DLD1 (cell line): ENCODE results near the gene CCNY.

Source experiments
- in situ Hi-C: cut with HindIII; loops from 2 replicates; pipeline ENCODE4 v1.10.0; 2017; ENCODE audit warnings: low sequenced_read_pairs

CCNY gene

DNA sequence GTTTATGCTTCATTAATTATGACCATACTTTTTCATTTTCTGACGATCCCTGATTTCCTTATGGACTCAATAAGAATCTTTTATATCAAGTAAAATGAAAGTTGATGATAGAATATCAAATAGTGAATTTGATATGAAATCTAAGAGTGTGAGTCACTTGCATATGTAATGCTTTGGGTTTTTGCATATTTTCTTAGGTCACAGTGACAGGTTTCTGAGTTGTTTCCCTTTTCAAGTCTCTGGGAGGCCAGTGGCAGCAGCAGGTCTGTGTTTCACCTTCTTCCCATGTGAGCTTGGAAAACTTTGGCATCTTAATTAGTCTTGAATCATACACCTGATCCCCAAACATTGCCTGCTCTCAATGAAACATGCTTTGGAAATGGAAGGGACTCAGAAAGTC is 234.1 kb downstream of the CCNY start:
- in situ Hi-C loops = no loop called here

DNA sequence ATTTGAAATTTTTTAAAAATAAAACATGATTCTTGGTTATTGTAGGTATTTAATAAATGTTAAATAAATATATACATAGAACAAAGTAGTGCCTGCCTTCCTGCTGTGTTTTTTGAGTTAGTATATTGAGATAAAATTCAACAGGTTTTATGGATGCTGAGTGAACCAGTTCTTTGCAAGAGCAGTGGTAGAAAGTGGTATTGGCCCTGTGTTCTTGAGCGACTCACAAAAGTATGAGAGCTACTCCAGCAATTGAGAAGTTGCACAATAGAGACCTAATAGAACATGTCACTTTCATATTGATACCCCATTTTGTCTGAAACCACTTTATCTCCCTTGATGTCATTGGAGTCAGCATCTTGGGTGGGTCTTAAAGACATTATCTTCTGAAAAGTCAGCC is 236.3 kb downstream of the CCNY start:
- in situ Hi-C loops = no loop called here

DNA sequence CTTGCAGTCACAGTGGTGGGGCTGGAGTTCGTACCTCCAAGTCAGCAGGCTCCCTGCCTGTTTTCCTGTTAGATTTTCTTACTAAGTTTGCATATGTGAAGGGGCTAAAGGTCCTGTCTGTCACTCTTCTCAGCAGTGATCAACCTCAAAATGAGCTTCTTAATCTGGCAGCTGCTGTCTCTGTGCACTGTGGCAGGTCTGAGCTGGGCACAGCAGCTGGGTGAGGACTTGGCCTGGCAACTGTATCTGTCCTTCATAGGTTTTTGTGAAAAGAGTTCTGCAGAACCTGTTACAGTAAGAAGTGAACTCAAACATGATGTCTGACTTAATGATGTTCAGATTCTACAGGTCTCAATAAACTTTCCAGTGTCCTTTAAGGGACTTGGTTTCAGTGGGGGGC is 237.5 kb downstream of the CCNY start:
- in situ Hi-C loops = no loop called here

DNA sequence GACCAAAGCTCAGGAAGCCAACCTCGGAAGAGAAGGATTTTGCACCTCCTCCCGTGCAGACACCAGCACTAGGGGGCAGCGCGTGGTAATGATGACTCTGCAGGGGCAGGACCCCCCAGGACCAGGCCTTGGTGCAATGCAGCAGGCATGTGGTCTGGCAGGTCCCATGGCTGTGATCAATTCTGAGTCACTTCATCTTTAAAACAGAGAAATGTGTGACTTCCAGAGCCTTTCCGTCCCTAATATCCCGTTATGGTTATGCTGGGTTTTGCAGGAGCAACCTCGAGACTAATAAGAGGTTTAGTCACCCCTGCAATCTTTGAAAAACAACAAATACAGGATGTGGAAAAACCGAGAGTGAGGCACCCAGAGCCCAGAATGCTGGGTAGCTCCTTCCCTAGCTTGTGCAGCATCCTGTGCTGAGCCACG is 238.6 kb downstream of the CCNY start:
- in situ Hi-C loops = no loop called here

DNA sequence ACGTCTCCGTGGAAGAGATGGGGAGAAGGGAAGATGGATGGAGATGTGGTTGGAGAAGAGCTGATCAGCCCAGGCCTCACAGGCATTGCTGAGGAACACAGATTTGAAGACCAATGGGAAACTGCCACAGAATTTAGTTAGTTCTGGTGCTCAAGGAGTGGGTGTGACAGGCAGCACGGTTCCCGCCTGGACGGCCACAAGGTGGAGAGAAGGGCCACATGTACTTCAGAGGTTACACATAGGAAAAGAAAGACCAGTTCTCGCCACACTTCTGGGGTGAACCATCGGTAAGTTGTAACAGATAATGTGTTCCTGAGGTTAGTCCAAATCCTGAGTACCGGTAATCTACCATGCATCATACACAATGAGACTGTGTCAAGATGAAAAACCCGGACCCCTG is 239.3 kb downstream of the CCNY start:
- in situ Hi-C loops = no loop called here

DNA sequence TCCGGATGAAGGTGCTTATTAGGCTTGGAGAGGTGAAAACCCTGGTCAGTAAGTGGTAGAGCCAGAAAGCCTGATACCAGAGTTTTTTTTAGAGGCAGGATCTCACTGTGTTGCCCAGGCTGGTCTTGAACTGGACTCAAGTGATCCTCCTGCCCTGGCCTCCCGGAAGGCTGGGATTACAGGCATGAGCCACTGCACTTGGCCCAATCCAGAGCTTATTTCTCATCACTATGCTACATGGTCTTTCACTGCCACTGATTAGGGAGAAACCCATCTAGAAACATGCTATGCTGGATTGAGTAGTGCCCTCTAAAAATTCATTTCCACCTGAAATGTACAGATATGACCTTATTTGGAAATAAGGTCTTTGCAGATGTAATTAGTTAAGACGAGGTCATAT is 240.4 kb downstream of the CCNY start:
- in situ Hi-C loops = no loop called here

DNA sequence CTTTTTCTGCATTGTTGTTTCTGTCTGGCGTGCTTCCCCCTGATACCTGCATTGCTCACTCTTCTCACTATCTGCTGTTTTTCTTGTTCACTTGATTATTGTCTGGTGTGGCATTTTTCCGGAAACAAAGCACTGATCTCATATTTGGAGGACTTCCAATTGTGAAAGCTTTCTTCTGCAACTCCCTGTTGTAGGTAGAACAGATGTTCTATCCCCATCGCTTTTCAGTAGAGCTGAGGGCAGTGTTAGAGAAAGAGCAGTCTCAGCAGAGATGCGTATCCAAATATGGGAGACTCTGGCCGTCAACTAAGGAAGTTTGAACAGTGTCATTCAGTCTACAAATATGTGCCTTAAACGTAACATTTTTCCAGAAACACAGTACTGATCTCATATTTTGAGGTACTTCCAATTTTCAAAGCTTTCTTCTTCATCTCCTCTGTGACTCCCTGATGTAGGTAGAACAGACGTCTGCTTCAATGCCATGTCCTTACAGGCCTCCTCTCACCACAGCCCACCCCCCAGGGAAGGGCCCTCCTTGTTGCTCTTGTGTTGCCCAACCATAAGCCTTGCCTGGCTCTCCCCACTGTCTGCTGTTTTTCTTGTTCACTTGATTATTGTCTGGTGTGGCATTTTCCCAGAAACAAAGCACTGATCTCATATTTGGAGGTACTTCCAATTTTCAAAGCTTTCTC is 241.8 kb downstream of the CCNY start:
- in situ Hi-C loops = no loop called here

DNA sequence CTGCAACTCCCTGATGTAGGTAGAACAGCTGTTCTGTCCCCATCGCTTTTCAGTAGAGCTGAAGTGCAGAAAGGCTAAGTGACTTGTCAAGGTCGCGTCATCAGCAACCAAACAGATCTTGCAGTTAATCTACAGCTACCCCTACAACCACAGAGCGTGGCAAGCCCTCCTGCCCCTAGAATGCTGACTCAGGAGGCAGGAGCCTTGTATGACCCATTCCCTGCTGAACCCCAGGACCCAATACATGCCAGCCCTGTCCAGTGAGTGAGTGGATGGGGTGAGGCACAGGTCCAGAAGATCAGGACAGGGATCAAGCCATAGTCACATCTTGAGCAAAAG is 242.3 kb downstream of the CCNY start:
- in situ Hi-C loops = no loop called here

DNA sequence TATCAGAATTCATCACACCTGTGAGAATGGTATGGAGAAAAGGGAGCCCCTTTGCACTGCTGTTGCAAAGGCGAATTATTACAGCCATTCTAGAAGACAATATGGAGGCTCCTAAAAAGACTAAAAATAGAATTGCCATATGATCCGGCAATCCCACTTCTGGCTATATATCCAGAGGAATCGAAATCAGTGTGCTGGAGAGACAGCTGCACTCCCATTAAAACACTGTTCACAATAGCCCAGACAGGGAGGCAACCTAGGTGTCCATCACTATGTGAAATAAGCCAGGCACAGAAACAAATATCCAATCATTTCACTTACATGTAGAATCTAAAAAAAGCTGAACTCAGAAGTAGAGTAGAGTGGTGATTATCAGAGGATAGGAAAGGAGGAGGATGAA is 242.8 kb downstream of the CCNY start:
- in situ Hi-C loops = no loop called here

DNA sequence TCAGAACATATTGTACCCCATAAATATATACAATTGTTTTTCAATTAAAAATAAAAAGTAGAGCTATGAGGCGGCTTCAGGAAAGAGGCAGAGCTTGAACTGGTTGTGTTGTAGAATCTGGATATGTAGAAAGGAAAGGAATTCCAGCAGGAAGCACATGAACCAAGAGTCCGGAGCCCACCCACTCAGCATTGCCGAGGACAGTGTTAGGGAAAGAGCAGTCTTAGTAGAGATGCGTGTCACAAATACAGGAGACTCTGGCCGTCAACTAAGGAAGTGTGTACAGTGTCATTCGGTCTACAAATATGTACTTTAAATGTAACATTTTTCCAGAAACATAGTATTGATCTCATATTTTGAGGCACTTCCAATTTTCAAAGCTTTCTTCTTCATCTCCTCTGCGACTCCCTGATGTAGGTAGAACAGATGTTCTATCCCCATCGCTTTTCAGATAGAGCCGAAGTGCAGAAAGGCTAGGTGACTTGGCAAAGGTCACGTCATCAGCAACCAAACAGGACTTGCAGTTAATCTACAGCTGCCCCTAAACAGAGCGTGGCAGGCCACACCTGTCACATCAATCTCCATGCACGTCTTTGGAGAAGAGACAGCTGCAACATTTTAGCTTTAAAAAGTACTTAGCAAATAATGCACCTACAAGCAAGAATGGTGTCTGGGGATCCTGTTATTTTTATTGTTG is 243.6 kb downstream of the CCNY start:
- in situ Hi-C loops = no loop called here

DNA sequence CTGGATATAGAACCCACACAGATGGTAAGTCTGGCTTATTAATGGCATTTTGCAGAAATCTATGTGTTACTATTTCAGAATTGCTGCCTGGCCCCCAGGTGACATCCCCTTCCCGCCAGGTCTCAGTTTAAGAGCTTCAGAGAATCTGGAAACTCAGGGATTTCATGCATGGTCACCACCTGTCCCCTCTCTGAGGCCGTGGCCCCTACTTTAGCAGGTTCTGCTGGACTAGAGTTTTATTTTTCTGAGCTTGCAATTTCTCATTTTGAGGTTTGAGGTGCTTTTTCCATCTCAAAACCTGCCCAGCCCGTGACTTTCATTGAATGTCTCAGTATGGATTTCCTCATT is 244.1 kb downstream of the CCNY start:
- in situ Hi-C loops = no loop called here

DNA sequence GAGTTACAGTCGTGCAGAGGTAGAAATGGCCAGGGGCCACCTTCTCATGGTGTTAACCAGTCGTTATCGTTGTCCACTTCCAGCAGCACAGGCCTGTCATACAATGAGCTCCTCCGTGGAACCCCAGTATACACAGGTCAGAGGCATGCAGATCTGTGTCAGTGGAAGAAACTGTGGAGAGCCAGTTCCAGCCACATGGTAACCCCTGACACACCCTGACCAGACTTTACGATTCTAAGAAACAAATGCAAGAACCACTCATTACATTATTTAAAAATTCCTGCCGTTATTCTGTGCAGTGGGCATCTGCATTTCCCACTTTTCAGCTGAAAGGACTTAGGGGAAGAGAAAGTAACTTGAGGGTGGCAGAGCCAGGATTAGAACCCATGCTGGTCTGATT is 245.3 kb downstream of the CCNY start:
- in situ Hi-C loops = no loop called here

DNA sequence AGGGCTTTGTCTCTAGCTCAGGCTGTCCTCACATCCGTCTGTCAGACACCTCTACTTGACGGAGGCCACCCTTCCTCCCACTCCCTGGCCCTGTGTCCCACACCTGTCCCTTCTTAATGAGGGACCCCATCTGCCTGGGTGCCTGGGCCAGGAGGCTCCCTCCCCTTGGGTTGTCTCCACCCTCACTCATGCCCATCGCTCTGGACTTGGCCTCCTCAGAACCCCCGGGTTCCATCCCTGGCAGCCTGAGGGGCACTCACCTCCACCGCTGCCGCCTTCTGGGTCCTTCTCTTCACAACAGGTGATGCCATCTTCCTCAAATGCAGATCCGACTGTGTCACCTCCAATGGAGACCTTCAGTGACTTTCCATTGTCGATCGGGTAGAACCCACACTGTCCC is 248.6 kb downstream of the CCNY start:
- in situ Hi-C loops = no loop called here

DNA sequence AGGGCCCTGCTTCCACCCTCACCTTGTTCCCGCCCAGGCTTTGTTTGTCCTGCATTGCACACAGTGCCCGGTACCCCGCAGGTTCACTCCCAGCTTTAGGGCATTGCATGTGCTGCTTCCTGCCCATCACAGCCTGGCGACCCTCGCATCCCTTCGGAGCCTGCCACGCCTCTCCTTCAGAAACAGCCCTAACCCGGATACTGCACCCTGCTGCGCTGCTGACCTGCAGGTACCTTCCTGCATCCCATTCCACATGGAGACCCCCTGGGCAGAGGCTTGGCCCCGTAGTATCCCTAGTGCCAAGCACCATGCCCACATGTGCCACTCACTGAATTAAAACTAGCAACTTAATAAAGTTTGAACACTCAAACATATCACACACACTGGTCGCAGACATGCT is 249.0 kb downstream of the CCNY start:
- in situ Hi-C loops = no loop called here

DNA sequence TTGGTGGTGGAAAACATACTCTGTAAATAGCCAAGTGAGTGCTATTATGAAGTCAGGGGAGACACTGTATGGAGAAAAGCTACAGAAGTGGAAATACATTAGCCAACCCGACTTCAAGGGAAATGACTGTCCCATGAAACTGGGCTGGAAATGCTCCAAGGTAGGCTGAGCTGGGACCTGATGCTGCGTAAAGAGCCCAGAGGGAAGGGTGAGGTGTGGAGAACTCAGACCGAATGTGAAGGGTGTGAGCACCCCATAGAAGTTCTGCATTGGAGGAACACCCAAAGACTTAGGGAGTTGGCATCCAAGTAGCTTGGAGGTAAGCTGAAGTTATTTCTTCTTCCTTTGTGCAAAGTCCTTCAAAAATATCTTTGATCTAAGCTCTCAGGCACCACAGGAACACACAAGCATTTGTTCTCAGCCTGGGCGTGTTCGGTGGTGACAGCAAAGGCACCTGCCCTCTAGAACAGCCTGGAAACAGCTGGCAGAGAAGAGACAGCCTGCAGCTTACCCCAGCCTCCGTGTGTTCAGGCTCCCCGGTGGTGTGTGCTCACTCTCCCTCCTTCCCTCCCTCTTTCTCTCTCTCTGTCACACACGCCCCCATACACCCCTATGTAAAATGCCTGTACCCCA is 249.7 kb downstream of the CCNY start:
- in situ Hi-C loops = no loop called here

DNA sequence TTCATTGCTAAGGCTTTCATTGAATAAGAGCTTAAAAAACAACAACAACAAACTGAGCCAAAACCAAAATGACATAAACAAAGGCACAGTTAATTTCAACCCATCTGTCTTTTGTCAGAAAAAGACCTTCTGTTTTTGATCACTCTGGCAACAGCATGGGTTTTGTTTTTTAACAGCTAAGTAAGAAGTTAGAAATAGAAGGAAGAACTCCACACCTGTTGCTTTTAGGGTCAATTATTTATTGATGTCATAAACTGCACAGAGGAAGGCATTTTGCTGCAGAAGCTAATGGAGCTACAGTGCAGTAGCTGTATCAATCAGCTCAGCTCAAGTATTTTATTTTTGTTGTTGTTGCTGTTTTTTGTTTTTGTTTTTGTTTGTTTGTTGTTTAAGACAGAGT is 252.5 kb downstream of the CCNY start:
- in situ Hi-C loops = no loop called here

DNA sequence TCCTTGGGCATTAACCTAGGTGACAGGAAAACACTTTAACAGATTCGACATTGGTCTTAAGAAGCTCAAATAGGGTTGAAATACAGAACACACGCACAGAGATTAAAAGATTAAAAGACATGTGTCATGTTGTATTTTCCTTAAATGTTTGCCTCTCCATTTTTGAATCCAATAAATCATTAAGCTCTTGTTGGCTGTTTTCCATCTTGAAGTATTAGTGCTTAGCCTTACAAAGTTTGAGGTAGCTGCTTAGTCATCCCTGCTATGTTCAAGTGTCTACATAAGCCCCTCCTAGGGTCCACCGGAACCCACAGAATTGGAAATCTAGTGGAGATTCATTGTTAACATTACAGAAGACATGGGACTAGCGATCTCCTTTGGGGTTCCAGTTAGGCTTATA is 256.1 kb downstream of the CCNY start:
- in situ Hi-C loops = no loop called here

DNA sequence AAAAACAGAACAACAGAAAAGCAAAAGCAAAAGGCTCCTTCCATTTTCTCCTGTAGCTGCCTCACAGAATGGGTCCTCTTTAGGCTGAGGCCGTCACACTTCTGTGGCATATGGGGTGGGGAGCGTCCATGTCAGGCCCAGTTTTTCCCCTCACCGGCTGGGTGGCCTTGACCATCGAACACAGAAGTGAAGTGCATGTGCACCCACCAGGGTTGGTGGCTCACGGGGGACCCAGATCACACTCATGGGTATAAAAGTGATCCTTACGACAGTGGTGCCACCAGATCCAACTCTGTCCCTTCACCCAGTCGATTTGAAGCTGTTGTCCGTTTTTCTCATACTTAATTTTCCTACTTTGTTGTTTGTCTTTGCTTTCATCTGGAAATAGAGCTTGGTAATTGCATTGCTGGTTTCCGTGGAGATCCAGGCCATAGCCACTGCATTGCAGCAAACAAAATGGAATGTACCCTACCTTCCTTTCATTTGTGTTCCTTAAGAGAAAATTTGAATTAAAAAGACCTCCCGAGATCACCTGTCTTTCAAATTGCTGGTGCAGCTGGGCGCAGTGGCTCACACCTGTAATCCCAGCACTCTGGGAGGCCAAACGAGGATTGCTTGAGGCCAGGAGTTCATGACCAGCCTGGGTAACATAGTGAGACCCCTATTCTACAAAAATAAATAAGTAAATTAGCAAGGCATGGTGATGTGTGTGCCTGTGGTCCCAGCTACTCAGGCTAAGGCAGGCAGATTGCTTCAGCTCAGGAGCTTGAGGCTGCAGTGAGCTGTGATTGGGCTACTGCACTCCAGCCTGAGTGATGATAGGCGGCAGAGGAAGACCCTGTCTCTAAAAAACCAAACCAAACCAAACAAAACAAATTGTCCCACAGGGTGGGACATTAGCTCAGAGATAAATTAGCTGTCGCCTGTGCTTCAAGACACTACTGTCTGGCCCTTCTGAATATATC is 258.1 kb downstream of the CCNY start:
- in situ Hi-C loops = no loop called here

DNA sequence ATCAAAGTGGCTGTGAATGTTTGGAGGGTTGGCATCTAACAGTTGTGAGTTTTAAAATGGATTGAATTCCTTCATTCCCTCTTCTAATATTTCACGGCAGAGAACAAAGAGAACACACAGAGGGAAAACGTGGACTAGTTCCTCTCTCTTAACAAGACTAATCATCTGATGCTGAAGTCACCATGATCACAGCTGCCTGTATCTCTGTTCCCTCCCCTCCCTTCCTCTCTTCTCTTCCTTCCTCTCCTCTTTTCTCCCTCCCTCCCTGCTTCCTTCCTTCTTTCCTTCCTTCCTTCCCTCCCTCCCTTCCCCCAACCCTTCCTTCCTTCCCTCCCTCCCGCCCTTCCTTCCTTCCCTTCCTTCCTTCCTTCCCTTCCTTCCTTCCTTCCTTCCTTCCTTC is 258.8 kb downstream of the CCNY start:
- in situ Hi-C loops = no loop called here

DNA sequence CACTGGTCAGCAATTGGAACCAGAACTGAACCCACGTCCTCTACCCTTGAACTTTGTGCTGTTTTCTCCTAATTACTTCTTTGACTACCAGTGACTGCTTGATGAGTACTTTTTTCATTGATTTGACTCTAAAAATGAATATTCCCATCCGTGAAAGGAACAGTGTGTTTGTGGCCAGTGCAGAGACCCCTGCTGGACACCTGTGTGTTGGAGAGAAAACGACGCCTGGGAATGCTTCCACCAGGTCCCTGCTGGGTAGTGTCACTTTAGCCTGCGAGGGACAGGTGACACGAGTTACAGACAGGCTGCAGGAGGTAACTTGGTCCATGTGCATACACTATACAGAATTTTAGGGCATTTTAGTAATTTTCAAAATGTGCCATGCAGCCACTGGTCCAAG is 262.1 kb downstream of the CCNY start:
- in situ Hi-C loops = no loop called here

DNA sequence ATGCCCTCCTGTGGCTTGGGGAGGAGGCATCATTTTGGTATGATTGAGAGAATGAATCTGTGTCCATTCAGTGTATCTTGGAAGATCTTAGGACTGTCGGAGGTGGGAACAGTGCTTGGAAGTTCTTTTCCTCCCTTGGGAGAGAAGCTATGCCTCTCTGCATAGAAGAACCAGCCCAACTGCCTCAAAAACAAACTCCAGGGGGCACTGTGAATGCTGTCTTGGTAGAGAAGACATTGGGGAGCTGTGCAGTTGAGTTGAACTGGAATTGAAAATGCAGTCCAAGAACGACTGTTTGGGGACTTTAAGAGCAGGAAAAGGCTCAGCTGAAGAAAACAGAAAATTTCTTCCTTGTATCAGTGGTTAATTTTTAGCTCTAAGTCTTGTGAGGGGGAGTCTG is 263.9 kb downstream of the CCNY start:
- in situ Hi-C loops = no loop called here
